ENCODE results near the gene RNF113B.

RNF113B gene

DNA sequence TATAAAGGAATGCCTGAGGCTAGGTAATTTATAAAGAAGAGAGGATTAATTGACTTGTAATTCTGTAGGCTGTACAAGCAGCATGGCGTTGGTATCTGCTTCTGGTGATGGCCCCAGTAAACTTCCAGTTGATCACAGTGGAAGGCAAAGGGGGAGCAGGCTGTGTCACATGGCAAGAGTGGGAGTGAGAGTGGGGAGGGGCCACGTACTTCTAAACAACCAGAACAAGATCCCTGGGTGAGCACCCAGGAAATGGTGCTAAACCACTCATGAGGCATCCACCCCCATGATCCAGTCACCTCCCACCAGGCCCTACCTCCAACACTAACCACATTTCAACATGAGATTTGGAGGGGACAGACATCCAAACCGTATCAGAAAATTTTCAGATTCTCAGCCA is 3.0 kb upstream of the RNF113B start:
- in situ Hi-C loops (cut with HindIII; ENCODE audit: low sequenced_read_pairs): no loop called here

DNA sequence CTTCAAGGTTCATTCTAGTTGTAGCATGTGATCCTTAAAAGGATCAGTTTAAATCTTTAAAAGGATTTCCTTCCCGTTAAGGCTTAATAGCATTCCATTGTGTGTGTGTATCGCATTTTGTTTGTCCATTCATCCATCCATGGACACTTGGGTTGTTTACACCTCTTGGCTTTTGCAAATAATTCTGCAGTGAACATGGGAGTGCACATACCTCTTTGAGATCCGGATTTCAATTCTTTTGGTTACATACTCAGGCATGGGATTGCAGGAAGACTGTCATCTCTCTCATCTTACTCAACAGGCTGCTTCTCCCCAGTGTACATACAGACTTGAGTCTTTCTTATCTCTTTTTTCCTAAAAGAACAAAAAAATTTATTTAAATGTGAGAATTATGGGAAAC is 1.2 kb downstream of the RNF113B start:
- in situ Hi-C loops (cut with HindIII; ENCODE audit: low sequenced_read_pairs): no loop called here

DNA sequence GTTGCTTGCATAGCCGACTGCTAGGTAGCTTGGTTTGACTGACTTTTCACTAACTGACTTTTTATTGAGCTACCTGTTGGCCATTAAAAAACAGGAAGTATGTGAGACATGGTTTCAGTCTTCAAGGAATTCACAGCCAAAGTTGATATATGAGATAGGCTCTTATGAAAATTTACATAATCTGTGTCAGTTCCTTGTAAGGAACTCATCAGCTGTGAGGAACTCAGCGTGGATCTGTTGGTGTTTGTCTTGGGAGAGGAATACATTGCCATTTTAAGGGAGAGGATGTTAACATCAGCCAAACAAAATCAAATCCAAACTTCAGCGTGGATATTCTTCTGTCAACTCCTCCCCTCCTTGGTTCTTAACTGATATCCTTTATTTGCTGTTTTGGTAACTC is 2.0 kb downstream of the RNF113B start:
- in situ Hi-C loops (cut with HindIII; ENCODE audit: low sequenced_read_pairs): no loop called here

DNA sequence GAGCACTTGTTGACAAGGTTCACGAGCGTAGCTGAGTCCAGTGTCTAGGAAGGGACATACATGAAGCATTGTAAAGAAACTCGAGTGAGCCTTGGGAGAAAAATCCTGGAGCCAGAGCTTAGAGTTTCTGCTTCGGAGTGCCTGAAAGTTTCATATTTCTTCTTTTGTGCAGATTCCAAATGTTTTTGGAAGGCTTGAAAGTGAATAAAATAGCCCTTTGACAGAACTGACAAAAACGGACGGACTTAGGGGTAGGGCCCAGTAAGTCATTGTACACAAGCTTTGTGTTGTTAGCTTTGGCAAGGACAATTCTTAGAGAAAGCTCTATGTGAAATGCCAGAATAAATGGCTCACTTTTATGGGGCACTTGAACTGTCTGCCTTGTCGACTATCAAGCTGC is 2.8 kb downstream of the RNF113B start:
- in situ Hi-C loops (cut with HindIII; ENCODE audit: low sequenced_read_pairs): no loop called here

DNA sequence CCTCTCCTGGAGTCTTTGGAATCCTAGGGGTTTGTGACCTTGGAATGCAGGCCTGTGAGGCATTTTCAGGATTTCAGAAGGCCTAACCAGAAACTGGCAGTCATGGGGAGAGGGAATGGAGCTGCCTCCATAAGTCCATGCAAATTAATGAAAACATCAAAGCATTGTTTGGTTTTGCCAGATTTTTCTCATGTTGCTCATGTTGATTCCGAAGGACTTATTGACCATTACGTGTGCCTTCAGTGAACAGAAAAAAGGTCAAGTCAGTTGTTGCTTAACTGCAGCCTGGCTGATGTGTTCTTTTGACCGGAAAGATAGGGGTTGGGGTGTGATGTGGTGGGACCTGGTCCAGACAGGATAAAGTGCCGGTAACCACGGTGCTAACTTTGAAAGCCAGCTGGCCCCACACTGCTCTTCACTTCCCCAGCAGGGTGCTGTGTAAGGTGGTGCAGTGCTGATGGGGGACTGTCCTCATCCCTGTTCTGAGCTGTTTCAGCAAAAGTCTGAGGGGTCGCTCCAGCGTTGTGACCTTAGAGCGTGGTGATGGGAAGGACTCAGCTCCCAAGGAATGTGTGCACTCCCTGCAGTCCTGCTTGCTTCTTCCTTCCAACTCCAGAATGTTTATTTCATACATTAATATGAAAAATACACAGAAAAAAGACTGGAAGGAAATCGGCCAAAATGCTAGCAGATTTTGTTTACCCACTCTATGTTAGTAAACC is 3.5 kb downstream of the RNF113B start:
- in situ Hi-C loops (cut with HindIII; ENCODE audit: low sequenced_read_pairs): no loop called here

DNA sequence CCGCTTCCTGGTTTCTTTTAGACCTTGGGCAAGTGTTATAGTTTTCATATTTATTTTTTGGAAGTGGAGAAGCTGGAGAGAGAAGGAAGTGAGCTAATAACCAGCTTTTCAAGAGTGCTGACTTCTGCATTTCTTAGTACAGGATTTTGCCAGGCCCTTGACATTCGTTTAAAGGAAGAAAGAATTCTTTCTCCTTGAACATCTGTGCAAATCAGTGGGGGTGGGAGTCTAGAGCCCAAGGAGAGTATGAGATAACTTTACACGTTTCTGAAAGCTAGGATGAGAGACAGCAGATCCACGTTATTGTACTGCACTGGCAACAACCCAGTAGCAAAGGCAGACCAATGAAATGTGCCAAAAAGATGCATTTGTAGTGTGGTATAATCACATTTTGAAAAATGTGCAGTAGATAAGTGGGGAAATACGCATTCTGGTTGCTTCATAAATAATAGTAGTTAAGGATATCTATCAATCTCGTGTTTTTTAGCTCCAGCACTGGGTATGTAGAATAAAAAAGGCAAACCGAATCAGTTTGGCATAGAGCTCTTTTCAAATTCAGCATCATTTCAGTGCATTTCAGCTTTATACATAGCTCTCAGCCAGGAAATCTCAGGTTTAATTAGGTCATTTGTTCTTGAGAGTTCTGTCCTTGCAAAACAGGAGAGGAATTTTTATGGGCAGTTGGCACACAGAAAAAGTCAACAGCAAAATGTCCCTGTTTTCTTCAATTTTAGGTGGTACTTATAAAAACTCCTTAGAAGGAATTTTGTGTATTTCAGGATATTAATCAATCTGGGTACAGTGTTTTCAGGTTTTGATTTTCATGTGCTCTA is 4.3 kb downstream of the RNF113B start:
- in situ Hi-C loops (cut with HindIII; ENCODE audit: low sequenced_read_pairs): no loop called here

DNA sequence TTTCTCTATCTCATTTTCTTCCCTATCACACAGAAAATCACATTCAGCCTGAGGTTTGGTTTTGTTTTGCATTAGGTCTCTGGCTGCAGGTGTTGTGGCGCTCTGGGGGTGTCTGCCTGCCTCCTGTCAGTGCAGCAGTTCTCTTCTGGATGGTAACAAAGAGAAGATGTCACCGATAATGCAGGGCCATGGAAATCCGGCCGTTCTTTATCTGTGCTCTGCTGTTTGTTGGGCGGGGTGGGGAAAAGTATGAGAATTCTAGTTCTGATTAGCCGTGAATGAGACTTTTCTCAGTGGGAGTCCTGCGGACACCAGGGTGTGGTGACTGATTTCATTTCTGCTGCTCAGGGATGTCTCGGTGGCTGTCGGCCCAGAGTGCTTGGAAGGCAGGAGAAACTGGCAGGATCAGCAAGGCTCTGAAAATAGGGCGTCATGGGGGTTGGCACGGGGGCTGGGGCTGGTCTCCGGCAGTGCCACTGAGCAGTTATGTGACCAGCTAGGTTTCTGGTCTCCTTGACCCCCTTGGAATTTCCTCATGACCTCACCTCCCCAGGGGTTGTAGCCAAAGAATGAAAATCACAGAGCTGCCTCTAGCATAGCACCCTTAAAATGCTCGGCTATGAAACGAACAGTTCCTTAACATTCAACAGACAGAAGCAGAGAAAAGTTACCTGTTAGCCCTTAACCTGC is 5.0 kb downstream of the RNF113B start:
- in situ Hi-C loops (cut with HindIII; ENCODE audit: low sequenced_read_pairs): no loop called here

DNA sequence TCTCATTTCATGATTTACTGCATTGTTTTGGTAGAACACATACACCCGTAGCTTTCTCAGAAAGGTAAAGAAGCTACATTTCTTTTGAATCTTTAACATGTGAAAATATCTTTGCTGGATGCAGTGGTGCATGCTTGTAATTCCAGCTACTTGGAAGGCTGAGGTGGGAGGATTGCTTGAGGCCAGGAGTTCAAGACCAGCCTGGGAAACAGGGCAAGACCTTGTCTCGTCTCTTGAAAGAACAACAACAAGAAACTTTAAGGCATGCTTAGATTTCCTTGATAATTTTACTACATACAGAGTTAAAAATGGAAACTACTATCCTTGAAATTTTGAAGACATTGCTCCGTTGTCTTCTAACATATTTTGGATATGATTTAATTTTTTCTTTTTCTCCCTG is 7.7 kb downstream of the RNF113B start:
- in situ Hi-C loops (cut with HindIII; ENCODE audit: low sequenced_read_pairs): no loop called here

DNA sequence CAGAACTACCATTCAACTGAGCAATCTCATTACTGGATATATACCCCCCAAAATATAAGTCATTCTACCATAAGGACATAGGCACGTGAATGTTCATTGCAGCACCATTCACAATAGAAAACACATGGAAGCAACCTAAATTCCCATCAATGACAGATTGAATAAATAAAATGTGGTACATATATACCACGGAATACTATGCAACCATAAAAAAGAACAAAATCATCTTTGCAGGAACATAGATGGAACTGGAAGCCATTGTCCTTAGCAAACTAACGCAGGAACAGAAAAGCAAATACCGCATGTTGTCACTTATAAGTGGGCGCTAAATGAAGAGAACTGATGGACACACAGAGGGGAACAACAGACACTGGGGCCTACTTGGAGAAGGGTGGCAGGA is 14.1 kb downstream of the RNF113B start:
- in situ Hi-C loops (cut with HindIII; ENCODE audit: low sequenced_read_pairs): no loop called here

DNA sequence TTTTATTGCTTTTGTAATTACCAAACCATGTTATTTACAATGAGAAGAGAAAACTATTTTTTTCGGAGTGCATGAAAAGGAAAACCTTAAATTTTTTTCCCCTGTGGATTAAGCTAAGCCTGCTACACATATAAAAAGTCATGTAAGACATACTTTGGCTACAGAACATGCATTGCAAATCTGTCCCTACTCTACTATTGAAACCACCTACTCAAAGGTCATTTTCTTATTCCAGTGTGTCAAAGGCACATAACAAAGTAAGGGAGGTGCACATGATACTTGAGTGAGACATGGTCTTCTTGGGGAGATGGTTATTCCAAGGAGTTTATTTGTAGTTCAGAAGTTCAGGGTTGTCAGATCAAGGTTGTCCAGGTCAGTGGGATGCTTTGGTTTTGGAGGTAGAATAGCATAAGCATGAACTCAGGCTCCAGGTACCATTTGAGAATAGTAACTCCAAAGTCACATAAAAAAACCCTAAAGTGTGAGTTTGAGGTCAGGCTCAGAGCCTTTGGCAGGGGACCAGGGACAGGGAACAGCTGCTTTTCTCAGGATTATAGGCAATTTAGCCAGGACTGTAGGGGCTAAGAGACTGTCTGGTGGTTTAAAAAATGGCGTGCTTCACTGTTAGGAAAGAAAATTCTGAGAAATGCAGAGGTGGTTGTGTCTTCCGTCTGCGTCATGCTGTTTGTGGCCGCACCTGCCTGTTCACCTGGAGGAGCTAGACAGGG is 18.7 kb downstream of the RNF113B start:
- in situ Hi-C loops (cut with HindIII; ENCODE audit: low sequenced_read_pairs): no loop called here

DNA sequence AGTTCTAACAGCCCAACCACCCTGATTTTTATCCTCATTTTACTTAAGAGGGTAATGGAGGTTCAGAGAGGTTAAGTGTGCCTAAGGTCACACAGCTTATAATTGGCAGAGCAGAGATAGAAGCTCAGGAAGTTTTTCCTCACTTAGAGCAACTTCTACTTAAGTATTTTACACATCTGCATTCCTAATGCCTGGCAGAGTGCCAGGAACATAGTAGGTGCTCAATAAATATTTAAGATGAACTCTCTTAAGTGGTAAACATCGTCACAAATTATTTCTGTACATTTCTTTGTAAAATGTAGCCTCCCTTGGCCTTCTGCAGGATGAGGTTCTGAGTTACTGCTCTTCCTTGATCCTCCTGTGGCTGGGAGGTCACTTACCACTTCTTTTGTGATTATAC is 19.5 kb downstream of the RNF113B start:
- in situ Hi-C loops (cut with HindIII; ENCODE audit: low sequenced_read_pairs): no loop called here

DNA sequence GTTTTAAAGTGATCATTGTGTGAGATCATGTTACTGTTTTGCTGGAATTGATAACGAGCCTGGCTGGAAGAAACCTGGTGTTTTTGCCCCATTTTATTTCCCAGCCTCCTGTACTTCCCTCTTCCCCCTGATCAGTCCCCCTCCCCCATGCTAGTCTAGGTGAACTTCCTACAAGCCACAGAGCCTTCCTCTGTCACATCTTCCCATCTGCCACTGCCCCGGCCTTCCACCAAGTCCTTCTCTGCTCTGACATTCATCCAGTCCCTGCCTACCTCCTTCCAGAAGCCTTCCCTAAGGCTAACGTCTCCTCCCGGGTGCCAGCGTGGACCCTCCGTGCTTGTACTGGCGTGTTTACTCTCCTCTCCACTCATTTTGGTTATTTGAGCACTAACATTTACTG is 19.9 kb downstream of the RNF113B start:
- in situ Hi-C loops (cut with HindIII; ENCODE audit: low sequenced_read_pairs): no loop called here

DNA sequence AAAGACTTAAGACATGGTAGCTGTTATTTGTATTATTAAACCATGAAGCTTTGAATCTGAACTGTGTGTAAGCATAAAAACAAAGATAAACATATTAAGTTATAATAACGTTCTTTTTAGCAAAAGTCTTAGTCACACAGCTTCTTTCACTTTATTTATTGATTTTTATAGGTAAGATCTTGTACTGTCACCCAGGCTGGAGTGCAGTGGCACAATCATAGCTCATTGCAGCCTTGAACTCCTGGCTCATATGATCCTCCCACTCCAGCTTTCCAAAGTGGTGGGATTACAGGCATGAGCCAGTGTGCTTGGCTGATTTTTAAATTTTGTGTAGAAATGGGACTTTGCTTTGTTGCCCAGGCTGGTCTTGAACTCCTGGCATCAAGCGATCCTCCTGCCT is 20.8 kb downstream of the RNF113B start:
- in situ Hi-C loops (cut with HindIII; ENCODE audit: low sequenced_read_pairs): no loop called here

DNA sequence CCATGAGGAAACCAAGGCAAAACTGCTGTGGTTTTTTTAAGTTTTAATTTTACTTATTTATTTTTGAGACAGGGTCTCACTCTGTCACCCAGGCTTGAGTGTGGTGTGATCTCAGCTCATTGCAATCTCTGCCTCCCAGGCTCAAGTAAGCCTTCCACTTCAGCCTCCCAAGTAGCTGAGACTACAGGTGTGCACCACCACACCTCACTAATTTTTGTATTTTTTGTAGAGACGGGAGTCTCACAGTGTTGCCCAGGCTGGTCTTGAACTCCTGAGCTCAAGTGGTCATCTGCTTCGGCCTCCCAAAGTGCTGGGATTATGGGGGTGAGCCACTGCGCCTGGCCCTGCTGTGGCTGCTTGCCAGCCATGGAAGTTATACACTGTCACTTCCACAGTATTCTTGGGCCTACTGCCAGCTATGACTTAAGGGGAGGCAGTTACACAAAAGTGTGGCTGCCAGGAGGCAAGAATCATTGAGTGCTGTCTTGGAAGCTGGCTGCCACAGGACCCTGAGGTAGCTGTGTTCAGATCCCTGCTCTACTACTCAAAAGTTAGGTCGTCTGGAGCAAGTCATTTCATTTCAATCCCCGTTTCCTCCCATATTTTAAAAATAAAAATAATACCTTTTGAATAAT is 21.5 kb downstream of the RNF113B start:
- in situ Hi-C loops (cut with HindIII; ENCODE audit: low sequenced_read_pairs): no loop called here

DNA sequence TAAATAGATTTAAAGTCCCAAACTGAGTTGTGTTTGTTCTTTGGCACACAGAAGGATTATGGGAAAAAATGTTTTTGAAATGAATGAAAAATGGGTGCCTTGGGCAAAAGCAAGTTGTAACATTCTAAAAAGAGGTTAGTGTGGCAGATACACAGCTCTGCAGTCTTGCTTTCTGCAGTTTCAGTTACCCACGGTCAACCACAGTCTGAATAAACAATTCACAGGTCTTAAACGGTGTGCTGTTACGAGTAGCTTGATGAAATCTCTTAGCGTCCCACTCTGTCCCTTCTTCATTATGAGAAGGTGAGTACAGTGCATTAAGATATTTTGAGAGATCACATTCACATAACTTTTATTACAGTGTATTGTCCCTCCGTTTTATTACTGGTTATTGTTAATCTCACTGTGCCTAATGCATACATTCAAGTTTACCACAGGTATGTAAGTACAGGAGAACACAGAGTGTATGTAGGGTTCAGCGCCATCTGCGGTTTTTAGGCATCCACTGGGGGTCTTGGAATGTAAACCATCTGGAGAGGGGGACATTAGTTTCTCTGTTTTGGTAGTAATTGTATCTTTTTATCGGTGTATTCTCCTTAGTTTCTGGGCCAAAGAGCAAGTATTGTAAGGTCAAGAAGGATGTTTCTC is 26.1 kb downstream of the RNF113B start:
- in situ Hi-C loops (cut with HindIII; ENCODE audit: low sequenced_read_pairs): no loop called here

DNA sequence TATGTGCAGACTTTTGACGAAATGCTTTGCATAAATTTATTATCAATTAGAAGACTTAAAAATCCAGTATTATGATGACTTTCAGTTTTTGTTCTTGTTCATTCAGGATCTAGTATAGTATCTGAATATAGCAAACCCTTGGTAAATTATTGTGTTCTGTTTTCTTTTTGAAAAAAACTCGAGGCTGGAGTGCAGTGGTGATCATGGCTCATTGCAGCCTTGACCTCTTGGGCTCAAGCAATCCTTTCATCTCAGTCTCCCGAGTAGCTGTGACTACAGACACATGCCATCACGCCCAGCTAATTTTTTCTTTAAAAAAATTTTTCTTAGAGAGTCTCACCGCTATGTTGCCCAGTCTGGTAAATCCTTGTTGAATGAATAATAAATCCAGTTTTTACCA is 29.5 kb downstream of the RNF113B start:
- in situ Hi-C loops (cut with HindIII; ENCODE audit: low sequenced_read_pairs): loop anchor here (10.0 to 25.0 kb wide), 2 partner anchors 190 to 277 kb away; no protein-coding TSS in a partner anchor

DNA sequence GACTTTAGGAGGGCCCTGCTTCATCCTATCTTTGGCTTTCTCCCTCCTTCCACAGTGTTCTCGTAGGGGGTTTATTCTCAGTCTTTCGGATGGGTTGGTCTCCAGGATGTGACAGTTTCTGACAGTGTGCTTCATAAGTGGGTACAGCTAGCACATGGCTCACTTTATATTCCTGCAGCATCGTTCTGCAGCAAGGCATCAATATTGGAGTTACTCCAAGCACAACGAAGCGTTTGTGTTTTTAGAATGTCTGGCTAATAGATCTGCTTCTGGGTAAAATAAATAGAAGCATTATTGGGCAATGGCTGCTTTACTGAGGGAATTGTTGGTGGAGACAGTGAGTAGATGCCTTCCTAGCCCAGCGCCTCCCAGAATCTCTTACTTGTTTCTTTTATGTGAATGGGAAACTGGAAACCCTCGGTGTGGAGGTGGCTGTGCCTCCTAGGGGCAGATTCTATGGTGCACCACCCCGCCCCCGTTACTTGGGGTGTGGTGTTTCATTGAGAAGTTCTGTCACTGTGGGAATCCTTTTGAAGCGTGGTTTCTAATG is 32.2 kb downstream of the RNF113B start:
- in situ Hi-C loops (cut with HindIII; ENCODE audit: low sequenced_read_pairs): loop anchor here (10.0 to 25.0 kb wide), 2 partner anchors 192 to 280 kb away; no protein-coding TSS in a partner anchor

DNA sequence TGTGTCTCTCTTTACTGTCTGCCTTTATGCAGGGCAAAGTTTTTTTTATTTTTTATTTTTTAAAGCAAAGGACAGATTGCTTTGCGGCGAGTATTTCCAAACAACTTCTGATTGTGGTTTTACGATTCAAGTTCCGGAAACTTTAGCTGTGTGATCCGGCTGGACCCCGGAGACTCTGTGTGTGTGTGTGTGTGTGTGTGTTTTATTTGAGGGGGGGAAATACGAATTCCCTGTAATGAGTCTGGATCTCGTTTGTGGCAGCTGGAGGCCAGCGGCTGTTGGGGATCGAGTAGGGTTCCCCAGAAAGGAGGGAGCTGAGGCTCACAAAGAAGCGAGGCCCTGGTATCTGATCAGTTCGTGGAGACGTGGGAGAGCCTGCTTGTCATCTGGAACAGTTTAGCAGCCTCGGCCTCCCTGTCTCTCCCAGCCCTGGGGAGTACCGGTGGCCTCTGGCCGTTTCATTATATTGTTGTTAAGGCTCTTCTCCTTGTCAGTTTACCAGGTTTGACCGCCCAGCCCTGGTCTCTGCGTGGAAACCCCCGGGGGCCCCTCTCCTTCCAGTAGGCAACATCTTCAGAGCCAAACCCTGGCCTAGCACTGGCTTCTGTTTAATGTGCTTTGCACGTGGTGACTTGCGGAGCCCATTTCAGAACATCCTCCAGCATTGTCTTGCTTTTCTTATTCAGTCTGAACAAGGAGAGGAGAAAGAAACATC is 32.9 kb downstream of the RNF113B start:
- in situ Hi-C loops (cut with HindIII; ENCODE audit: low sequenced_read_pairs): loop anchor here (10.0 to 25.0 kb wide), 2 partner anchors 193 to 281 kb away; no protein-coding TSS in a partner anchor

DNA sequence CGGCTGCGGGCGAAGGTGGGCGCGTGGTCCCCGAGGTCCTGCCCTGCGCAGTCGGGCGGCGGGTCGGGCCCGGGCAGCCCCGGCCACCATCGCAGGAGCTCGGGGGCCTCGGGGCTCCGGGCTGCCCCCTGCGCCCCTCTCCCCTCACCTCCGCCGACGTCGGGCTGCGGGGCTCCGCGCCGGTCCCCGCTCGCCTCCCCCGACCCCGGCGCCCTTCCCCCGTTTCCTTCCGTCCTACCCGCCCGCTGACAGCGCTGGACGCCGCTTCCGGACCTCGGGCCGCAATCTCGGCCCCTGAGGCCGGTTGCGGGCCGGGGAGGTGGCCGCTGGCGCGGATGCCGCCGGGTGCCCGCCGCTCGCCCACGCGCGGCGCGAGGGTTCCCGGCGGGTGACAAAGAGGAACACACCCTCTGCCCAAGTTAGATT is 33.5 kb downstream of the RNF113B start:
- in situ Hi-C loops (cut with HindIII; ENCODE audit: low sequenced_read_pairs): loop anchor here (10.0 to 25.0 kb wide), 2 partner anchors 194 to 281 kb away; no protein-coding TSS in a partner anchor
